ENCODE results near the gene MYB. TPM values are rescaled to one million over a fixed set of nuclear protein-coding genes. Genes with fewer than 3 reads are reported as not detected.
"Not testable (repeated sequence)": the region's sequence is repeated elsewhere in the genome, so short reads cannot be mapped to it uniquely, and the experiment has no call there.

The MYB gene
- total RNA-seq, 1 experiment from 2014 or later, result 3.7 TPM

- ChIA-PET CTCF (no interaction called here), RAD21 (ENCODE audit: low non-redundant PET in 1 of 2, low total read pairs in 2 of 2, uncharacterized antibody in 2 of 2, unreplicated experiment in 2 of 2) (no interaction called here), POLR2A (no interaction called here)
- no TSS peak for BruUV-seq (replicated peaks)
- H3K9ac ChIP-seq (ENCODE audit: low read length), result no peak overlapping the region
- TF ChIP-seq, protein P1, sequence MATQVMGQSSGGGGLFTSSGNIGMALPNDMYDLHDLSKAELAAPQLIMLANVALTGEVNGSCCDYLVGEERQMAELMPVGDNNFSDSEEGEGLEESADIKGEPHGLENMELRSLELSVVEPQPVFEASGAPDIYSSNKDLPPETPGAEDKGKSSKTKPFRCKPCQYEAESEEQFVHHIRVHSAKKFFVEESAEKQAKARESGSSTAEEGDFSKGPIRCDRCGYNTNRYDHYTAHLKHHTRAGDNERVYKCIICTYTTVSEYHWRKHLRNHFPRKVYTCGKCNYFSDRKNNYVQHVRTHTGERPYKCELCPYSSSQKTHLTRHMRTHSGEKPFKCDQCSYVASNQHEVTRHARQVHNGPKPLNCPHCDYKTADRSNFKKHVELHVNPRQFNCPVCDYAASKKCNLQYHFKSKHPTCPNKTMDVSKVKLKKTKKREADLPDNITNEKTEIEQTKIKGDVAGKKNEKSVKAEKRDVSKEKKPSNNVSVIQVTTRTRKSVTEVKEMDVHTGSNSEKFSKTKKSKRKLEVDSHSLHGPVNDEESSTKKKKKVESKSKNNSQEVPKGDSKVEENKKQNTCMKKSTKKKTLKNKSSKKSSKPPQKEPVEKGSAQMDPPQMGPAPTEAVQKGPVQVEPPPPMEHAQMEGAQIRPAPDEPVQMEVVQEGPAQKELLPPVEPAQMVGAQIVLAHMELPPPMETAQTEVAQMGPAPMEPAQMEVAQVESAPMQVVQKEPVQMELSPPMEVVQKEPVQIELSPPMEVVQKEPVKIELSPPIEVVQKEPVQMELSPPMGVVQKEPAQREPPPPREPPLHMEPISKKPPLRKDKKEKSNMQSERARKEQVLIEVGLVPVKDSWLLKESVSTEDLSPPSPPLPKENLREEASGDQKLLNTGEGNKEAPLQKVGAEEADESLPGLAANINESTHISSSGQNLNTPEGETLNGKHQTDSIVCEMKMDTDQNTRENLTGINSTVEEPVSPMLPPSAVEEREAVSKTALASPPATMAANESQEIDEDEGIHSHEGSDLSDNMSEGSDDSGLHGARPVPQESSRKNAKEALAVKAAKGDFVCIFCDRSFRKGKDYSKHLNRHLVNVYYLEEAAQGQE (IDR thresholded peaks at IDR 0.05; ENCODE audit: low read depth), result no peak
- no peak for TF ChIP-seq SP1 (IDR thresholded peaks at IDR 0.05; ENCODE audit: low read depth)
- no peak overlapping the region for H3K4me3 ChIP-seq (replicated peaks in 1 of 2; ENCODE audit: low read depth in 1 of 2, low read length in 2 of 2)
- ATAC-seq (no peak), DNase-seq (ENCODE audit: low read depth, low spot score) (no peak)
- no peak overlapping the region for H3K27ac ChIP-seq (ENCODE audit: low read depth, low read length)
- no peaks in the 10 kb centered on the region for H3K27me3 ChIP-seq (ENCODE audit: insufficient read depth, low read length)
- no peaks in the 10 kb centered on the region for H3K79me2 ChIP-seq (ENCODE audit: insufficient read depth, low read length)
- H3K4me1 ChIP-seq (ENCODE audit: control insufficient read depth in 1 of 2, insufficient read depth in 2 of 2, low read length in 2 of 2), result peaks cover 0 to 6% of the 10 kb centered on the region in 2 experiments; a peak in 1 of 4 replicates
- H4K20me1 ChIP-seq (ENCODE audit: insufficient read depth), result no peaks in the 10 kb centered on the region
- no peak overlapping the region for H3K4me2 ChIP-seq (ENCODE audit: low read length)
- no peaks in the 10 kb centered on the region for H3K36me3 ChIP-seq (ENCODE audit: control insufficient read depth in 1 of 2, insufficient read depth in 2 of 2, low read length in 2 of 2)
- H2AFZ ChIP-seq (ENCODE audit: low read depth, low read length, poor library complexity, severe bottlenecking), result no peak overlapping the region
- no peaks in the 10 kb centered on the region for H3K9me2 ChIP-seq (ENCODE audit: insufficient read depth)
- no peaks in the 10 kb centered on the region for H3K9me3 ChIP-seq (ENCODE audit: control insufficient read depth in 1 of 2, insufficient read depth in 1 of 2, low read depth in 1 of 2, low read length in 2 of 2)
- intact Hi-C loops (cut with micrococcal nuclease), result no loop called here
Measured at GRCh38 chr6:135149376-135149775, 31.7 kb upstream of the MYB start.

- H3K36me3 ChIP-seq (ENCODE audit: control insufficient read depth in 1 of 2, insufficient read depth in 2 of 2, low read length in 2 of 2); H3K27ac ChIP-seq (ENCODE audit: low read depth, low read length); H3K79me2 ChIP-seq (ENCODE audit: insufficient read depth, low read length); H3K4me1 ChIP-seq (ENCODE audit: control insufficient read depth in 1 of 2, insufficient read depth in 2 of 2, low read length in 2 of 2); BruUV-seq (replicated peaks); POLR2A ChIA-PET; CTCF ChIA-PET; H3K27me3 ChIP-seq (ENCODE audit: insufficient read depth, low read length); RAD21 ChIA-PET (ENCODE audit: low non-redundant PET in 1 of 2, low total read pairs in 2 of 2, uncharacterized antibody in 2 of 2, unreplicated experiment in 2 of 2); H3K9me3 ChIP-seq (ENCODE audit: control insufficient read depth in 1 of 2, insufficient read depth in 1 of 2, low read depth in 1 of 2, low read length in 2 of 2); DNase-seq (ENCODE audit: low read depth, low spot score); intact Hi-C loops (cut with micrococcal nuclease); H3K4me3 ChIP-seq (replicated peaks in 1 of 2; ENCODE audit: low read depth in 1 of 2, low read length in 2 of 2); H4K20me1 ChIP-seq (ENCODE audit: insufficient read depth); H3K9ac ChIP-seq (ENCODE audit: low read length); H3K9me2 ChIP-seq (ENCODE audit: insufficient read depth); ATAC-seq; H3K4me2 ChIP-seq (ENCODE audit: low read length); H2AFZ ChIP-seq (ENCODE audit: low read depth, low read length, poor library complexity, severe bottlenecking): not testable (repeated sequence)
Measured at GRCh38 chr6:135150481-135150880, 30.6 kb upstream of the MYB start.

DNA sequence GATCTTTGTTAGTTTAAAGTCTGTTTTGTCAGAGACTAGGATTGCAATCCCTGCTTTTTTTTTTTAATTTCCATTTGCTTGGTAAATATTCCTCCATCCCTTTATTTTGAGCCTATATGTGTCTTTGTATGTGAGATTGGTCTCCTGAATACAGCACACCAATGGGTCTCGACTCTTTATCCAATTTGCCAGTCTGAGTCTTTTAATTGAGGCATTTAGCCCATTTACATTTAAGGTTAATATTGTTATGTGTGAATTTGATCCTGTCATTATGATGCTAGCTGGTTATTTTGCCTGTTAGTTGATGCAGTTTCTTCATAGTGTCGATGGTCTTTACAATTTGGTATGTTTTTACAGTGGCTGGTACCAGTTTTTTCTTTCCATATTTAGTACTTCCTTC is 27.0 kb upstream of the MYB start:
- ATAC-seq, result not testable (repeated sequence)

More for the DNA sequence above, 27.0 kb upstream of the MYB start:
- DNase-seq (ENCODE audit: low read depth, low spot score); POLR2A ChIA-PET; H3K4me1 ChIP-seq (ENCODE audit: control insufficient read depth in 1 of 2, insufficient read depth in 2 of 2, low read length in 2 of 2); H3K4me3 ChIP-seq (replicated peaks in 1 of 2; ENCODE audit: low read depth in 1 of 2, low read length in 2 of 2); H3K79me2 ChIP-seq (ENCODE audit: insufficient read depth, low read length); intact Hi-C loops (cut with micrococcal nuclease); H3K36me3 ChIP-seq (ENCODE audit: control insufficient read depth in 1 of 2, insufficient read depth in 2 of 2, low read length in 2 of 2); RAD21 ChIA-PET (ENCODE audit: low non-redundant PET in 1 of 2, low total read pairs in 2 of 2, uncharacterized antibody in 2 of 2, unreplicated experiment in 2 of 2); H2AFZ ChIP-seq (ENCODE audit: low read depth, low read length, poor library complexity, severe bottlenecking); H3K9me2 ChIP-seq (ENCODE audit: insufficient read depth); H3K27me3 ChIP-seq (ENCODE audit: insufficient read depth, low read length); H4K20me1 ChIP-seq (ENCODE audit: insufficient read depth); H3K4me2 ChIP-seq (ENCODE audit: low read length); H3K9ac ChIP-seq (ENCODE audit: low read length); H3K27ac ChIP-seq (ENCODE audit: low read depth, low read length); H3K9me3 ChIP-seq (ENCODE audit: control insufficient read depth in 1 of 2, insufficient read depth in 1 of 2, low read depth in 1 of 2, low read length in 2 of 2); BruUV-seq (replicated peaks): not testable (repeated sequence)
- CTCF ChIA-PET, result interaction anchor here (1.5 kb wide), 1 partner anchor 9 kb away, joined by 3 read pairs; no protein-coding TSS in a partner anchor
